GM21786 (cell line): ENCODE measurements around the gene ACER3.
"Not testable (repeated sequence)": the region's sequence is repeated elsewhere in the genome, so short reads cannot be mapped to it uniquely, and the experiment has no call there.

Source experiments
- ATAC-seq: cut with Tn5 transposase; IDR thresholded peaks from one replicate; pipeline ENCODE4 v1.9.1; 2021; ENCODE audit not compliant: unreplicated experiment

Gene ACER3

DNA sequence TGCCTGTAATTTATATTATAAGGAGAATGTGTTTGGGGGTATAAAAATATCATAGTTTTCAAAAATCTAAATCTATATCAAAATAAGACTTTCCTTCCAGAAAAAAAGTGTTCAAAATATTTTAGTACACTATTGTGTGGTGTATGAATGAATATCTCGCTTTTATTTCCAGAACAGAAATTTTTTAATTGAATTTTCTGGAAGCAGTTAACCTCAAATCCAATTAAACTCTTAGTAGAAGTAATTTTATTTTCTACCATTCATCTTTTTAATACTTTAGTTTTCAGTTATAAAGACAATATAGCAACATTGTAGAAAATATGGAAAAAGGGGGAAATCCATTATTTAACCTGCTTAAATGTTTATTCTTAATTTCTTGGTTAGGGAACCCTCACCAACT, 58.7 kb downstream of the ACER3 start:
- no peak for ATAC-seq

DNA sequence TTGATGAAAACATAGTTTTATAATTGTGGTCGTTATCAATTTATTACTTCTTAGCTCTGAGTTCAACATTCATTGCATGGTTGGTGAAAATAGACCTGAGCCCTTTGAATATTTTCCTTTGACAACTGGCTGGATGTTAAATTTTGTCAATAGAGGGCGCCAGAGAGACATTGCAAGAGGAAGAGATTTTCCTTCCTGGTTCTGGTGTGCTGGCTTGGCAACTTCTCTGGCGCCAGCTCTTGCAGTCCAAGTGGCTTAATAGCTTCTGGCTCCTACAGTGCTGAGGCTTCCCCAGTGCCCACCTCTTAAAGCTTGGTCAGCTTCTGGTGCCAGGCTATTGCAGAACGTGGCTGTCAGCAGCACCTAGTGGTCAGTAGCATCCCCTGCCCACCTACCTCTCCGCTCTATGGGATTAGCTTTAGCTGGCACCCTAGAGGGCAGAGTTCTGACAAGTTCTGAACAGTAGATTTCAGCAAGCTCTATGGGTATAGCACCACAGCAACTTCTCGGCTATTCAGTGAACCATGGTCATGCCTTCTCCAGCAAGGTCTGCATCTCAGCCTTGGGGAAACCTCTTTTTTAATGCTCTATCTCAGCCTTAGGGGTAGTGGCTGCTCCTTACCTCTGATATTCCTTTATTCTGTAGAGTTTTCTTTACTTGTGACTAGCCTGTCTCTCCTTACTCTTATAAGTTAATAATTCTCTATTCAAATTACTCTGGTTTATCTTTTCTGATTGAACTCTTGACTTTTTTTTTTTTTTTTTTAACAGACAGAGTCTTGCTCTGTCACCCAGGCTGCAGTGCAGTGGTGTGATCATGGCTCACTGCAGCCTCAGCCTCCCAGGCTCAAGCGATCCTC, 59.4 kb downstream of the ACER3 start:
- ATAC-seq: peak; percentile 64

DNA sequence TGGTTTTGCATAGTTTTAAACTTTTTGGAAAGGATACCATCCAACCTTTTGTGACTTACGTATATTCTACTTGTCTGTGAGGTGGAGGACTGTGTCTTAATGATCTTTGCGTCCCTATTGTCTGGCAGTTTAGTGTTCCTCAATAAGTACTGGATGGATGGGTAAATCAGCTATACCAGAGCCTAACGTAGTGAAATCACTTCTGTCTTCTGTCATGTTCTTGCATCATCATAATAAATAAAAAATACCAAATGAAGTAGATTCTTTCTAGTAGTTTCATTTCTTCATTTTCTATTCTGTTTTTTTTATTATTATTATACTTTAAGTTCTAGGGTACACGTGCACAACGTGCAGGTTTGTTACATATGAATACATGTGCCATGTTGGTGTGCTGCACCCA, 66.4 kb downstream of the ACER3 start:
- ATAC-seq: no peak

DNA sequence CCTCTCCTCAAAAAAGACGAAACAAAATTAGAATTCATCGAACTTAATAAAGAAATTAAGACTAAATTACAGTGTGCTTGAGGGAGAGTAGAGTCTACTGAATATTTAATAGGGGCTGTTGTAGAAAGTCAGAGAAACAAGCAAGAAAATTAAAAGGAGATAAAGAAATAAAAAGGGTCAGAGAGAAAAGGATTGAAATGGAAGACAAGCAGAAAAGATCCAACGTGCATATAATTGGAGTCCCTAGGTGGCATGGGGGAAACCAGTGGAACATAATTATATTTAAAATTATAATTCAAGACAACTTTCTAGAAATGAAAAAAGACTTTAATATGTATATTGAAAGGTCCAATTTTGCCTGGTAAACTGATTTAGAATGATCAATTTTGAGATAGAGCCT, 74.3 kb downstream of the ACER3 start:
- ATAC-seq: no peak

DNA sequence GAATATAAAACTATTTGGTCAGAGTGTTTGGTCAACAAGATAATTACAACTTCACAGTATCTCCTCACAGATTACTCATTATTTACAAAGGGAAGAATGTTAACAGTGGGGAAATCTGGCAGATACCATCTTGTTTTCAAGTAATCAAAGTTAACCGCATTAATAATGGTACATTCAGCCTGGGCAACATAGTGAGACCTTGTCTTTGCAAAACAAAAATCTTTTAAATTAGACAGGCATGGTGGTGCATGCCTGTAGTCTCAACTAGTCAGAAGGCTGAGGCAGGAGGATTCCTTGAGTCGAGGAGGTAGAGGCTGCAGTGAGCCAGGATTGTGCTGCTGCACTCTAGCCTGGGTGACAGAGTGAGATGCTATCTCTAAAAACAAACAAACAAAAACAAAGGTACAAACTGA, 78.5 kb downstream of the ACER3 start:
- no peak for ATAC-seq

DNA sequence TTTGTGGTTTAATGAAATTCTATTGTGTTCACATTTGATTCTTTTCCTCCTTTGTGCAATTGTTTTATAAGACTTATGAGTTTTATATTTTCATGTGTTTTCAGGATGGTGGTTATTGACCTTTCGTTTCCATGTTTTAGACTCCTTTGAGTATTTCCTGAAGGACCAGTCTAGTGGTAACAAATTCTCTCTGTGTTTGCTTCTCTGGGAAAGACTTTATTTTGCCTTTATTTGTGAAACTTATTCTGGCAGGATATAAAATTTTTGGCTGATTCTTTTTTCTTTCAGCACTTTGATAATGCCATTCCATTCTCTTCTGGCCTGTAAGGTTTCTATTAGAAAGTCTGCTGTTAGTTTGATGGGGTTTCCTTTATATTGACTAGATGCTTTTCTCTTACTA, 83.5 kb downstream of the ACER3 start:
- ATAC-seq: no peak

DNA sequence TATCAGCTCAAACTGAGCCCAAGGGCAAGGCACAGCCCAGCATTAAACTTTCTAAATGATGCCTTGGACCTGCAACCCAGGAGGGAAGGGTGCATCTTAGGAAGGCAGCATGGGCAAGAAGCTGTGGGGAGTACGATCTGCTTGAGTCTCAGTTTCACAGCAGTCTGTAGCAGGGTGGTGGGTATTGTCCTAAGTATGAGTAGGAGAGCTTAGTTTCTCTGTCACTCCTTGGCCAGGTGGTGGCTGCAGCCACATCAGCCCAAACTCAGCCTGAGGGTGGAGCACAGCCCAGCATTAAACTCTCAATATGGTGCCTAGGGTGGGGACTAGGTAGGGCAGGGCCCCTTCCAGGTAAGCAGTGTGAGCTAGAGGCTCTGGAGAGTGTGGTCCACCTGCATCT, 85.5 kb downstream of the ACER3 start:
- ATAC-seq: no peak

DNA sequence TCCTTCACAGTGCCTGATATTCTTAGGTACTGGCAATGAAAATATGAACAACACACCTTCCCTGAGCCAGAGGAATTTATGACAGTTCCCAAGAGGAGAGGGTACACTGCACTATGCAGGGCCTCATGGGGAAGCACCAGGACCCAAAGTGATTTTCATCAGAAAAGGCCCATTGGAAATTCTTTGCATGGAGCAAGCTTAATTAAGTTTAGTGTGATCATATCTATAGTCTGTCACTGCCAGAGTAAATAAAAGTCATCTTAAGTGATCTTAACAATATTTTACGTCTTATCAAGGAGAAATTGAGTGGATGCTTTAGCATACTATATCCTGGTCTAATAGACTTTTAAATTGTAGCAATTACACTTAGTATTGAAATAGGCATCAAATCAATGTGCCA, 86.5 kb downstream of the ACER3 start:
- no peak for ATAC-seq

DNA sequence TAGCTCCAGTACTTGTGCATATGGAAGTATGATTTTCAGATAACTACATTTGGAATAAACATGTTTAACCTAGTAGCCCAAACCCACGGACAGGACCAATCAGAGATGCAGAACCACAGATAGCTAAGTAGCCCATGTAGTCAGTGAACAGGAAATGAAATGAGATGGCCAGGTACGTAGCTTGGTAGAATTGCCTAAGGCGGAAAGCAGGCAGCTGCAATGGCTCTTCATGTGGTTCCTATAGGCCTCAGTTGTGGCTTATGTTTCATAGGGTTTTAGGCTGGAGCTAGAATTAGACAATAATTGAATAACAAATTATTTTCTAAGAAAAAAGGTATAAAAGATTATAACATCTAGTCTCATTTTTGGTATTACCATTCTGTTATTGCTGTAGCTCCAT, 87.1 kb downstream of the ACER3 start:
- no peak for ATAC-seq

DNA sequence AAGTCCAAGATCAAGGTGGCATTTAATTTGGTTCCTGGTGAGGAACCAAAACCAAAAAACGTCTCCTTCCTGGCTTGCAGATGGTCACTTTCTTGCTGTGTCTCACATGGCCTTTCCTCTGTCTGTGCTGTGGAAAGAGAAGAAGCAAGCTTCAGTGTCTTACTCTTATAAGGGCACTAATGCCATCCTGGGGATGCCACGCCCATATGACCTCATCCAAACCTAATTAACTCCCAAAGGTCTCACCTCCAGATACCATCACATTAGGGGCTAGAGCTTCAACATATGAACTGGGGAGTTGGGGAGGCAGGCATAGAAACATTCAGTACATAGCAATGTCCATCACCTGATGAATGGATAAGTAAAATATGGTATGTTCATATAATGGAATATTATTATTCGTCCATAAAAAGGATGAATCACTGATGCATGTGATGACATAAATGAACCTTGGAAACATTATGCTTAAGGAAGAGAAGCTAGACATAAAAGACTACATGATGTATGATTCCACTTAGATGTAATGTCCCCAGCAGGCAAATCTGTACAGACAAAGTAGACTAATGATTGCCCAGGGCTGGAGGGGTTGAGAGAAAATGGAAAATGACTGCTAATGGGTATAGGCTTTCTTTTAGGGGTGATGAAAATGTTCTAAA, 94.9 kb downstream of the ACER3 start:
- ATAC-seq: no peak

DNA sequence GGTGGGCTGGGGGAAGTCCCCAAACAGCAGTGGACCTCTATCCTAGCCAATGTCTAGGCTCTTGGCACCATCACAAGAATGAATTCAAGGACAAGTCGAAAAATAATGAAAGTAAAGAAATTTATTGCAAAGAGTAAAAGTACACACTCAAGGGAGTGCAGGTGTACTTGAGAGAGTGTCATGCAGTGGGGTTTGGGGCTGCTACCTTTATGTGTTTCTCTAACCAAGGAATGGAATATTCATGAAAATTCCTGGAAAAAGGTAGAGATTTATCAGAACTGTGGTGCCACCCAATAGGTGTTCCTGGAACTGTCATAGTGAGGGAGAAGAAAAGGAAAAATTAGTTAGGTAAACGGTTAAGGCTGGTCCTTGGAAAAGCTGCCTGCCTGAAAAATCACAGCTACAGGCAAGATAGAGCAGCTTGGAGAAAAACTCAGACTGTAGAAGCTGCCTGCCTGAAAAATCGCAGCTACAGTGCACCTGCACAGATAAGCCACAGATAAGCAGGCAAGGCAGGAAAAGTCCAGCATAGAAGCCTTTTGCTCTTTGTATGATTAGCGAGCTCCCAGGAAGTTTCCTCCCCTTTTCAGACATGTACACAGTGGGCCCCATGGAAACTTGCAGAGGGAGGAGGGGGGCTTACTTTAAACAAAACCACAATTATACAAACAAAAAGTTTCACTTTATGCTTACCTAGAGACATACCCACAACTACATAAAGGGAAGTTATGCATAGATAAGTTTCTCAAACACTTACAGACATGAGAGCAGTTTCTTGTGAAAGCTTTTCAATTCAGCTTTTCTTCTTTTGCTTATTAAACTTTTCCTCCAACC, 102.1 kb downstream of the ACER3 start:
- peak; percentile 45 for ATAC-seq

DNA sequence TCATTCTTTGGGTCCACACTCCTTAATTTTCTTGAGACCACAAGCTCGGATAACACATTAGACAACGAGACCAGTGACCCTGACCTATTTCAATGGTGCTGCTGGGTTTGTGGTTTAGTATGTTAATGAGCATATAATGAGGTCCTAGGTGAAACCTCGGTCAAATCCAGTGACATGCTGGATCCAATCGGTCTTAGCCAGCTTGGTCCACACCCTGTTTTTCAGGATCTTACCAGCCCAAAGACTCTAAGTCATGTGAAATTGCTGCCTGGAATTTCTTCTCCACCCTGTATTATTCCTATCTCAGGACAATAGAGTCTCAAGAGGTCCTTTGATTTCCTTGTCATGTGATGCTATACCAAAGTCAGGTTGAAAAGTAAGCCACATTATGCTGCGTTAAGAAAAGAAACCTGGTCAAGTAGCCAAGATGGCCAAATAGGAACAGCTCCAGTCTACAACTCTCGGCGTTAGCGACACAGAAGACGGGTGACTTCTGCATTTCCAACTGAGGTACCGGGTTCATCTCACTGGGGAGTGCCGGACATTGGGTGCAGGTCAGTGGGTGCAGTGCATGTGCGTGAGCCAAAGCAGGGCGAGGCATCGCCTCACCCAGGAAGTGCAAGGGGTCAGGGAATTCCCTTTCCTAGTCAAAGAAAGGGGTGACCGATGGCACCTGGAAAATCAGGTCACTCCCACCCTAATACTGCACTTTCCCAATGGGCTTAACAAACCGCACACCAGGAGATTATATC, 102.9 kb downstream of the ACER3 start:
- not testable (repeated sequence) for ATAC-seq

DNA sequence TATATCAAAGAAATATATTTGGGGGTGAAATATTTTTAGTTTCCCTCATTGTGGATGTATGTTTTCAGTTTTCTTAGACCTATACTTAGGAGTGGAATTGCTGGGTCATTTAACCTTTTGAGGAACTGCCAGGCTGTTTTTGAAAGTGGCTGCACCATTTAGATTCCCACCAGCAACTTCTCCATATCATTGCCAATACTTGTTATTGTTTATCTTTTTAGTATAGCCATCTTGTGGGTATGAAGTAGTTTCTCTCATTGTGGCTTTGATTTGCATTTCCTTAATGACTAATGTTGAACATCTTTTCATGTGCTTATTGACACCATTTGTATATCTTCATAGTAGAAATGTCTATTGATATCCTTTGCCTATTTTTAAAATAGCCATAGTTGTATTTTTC, 111.3 kb downstream of the ACER3 start:
- no peak for ATAC-seq

DNA sequence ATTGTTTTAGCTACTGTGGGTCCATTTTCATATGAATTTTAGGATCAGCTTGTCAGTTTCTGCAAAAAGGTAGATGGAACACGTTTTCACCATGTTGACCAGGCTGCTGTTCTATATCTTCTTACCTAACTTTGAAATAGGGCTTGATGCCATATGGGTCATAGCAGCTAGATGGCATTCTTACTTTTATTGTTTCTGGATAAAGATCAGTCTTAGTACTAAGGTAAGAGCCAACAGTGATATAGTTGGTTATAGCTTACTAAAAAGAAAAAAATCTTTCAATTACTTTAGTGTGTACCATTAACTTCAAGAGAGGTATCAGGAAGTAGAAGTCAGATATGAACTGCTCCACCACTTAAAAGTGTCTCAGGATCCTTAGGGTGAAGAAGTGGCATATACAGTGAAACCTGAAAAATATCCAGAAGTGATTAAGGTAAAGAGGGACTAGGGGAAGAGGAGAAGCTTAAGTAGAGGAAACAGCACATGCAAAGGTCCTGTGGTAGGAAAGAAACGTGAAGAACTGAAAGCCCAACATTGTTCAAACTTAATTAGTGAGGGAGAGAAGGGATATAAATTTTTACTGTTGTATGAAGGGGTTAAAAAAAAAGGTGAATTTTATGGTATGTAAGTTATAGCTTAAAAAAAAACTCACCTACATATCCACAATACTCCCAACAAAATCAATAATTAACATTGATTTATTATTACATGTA, 113.6 kb downstream of the ACER3 start:
- no peak for ATAC-seq

DNA sequence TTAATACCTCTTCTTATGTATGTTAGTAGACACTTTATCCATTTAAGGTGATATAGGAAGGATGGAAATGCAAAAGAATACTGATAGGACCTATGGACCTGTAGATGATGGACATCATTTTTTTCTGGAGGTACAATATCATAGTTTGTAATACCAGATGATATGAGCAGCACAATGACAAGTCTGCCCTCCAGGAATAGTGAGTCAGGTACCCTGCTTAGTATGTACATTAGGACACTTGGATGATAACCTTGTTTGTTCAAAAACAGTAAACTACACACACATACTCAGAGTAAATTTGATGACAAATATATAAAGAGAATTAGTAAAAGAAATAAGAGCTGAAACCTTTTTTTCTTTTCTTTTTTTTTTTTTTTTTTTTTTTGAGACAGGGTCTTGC, 114.8 kb downstream of the ACER3 start:
- no peak for ATAC-seq

DNA sequence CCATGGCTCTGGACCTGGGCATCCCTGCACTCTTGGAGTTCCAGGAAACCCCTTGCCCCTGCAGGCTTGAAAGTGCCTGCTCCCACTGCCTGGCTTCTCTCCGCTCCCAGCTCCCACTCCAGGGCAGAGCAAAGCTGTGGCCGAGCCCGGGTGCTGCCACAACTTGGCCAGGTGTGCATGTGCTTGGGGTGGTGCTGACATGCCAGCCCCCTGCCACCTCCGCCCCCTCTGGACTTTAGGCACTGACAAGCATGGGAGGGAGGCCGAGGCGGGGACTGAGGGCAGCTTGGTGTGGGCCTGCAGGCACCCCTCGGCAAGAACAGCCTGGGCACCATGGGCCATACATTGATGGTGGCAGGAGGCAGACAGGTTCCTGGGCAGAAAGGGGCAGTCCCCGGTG, 117.1 kb downstream of the ACER3 start:
- no peak for ATAC-seq

DNA sequence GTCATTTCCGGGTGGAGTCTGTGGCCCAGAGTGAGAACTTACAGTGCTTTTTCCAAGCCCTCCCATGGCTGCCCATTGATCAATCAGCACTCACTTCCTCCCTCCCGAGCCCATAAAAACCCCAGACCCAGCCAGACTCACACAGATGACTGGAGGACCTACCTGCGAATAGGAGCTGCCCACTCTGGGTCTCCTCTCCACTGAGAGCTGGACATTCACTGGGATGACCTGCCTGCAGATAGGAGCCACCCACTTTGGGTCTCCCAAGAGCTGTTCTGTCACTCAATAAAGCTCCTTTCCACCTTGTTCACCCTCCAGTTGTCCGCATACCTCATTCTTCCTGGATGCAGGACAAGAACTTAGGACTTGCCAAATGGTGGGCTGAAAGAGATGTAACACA, 117.5 kb downstream of the ACER3 start:
- ATAC-seq: no peak

DNA sequence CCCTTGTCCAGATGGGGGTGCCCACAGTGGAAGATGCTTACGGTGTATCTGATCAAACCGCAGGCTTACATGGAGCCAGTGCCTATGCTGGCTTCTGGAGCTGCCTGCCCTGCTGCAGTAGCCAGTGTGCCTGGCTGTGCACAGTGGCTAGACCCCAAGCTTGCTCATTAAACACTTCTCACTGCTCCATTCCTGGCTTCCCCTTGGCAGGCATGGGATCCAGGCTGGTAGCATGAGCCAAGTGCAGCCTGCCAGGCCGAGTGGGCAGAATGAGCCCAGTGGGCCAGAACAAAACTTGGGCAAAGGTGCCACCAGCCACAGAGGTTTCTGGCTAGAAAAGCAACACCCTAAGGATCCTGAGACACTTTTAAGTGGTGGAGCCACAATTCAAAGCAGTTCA, 118.1 kb downstream of the ACER3 start:
- no peak for ATAC-seq

DNA sequence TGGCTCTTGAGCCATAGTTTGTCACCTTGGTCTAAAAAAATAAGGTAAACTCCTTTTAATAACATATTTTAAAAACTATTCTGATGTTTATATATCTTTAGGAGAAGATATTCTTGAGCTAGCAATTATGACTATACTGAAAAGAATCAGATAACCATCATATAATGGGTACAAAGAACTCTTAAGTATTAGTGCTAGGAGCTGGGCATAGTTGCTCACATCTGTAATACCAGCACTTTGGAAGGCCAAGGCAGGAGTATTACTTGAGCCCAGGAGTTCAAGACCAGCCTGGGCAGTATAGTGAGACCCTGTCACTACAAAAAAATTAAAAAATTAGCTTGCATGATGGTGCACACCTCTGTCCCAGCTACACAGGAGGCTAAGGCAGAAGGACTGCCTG, 119.5 kb downstream of the ACER3 start:
- no peak for ATAC-seq

DNA sequence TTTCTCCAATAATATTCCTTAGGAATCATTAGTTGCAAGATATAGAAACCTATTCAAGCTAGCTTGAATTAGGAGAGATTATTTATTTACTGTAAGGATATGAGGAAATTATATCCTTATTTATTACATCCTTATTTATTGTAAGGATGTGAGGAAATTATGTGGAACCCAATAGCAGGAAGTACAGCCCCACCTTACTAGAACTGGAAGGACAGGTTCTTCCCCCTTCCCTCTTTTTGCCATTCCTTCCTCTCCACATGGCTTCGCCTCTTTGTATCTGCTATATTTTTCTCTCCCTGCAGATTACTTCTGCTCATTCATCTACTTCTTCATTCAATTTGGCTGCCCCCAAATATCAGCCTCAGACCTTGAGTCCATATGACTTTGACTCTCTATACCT, 124.0 kb downstream of the ACER3 start:
- no peak for ATAC-seq
